Stimulated activated naive CD4-positive, alpha-beta T cell treated with Interleukin-2 at 50 U/mL for 16 hours (primary cell): Measurements from ENCODE around the gene PLEKHA3.
A peak's percentile ranks its signal among the peaks of the same experiment; 100 is the strongest.
"Not testable (repeated sequence)": the region's sequence is repeated elsewhere in the genome, so short reads cannot be mapped to it uniquely, and the experiment has no call there.

Experiments used
- DNase-seq: peaks from one replicate; lab custom pipeline; 2025; lab: John Stamatoyannopoulos, UW

The PLEKHA3 gene

GRCh38 chr2:178523596-178524134 lies 43.4 kb downstream of the PLEKHA3 start:
- DNase-seq: no peak

- DNase-seq: not testable (repeated sequence)
These were observed 44.8 kb downstream of the PLEKHA3 start for GRCh38 chr2:178525010-178525409.

GRCh38 chr2:178525460-178525859 lies 45.2 kb downstream of the PLEKHA3 start:
- not testable (repeated sequence) for DNase-seq

GRCh38 chr2:178526256-178526655 lies 46.0 kb downstream of the PLEKHA3 start:
- no peak for DNase-seq

GRCh38 chr2:178527592-178527991 lies 47.3 kb downstream of the PLEKHA3 start:
- no peak for DNase-seq

- no peak for DNase-seq
These were observed 48.4 kb downstream of the PLEKHA3 start for GRCh38 chr2:178528647-178529046.

- no peak for DNase-seq
These were observed 48.9 kb downstream of the PLEKHA3 start for GRCh38 chr2:178529194-178529593.

GRCh38 chr2:178530131-178530530 lies 49.9 kb downstream of the PLEKHA3 start:
- no peak for DNase-seq

GRCh38 chr2:178530625-178531142 lies 50.4 kb downstream of the PLEKHA3 start:
- DNase-seq: peak; percentile 42

GRCh38 chr2:178531168-178531567 lies 50.9 kb downstream of the PLEKHA3 start:
- no peak for DNase-seq

- no peak for DNase-seq
These were observed 55.8 kb downstream of the PLEKHA3 start for GRCh38 chr2:178536037-178536436.

- DNase-seq: no peak
These were observed 61.9 kb downstream of the PLEKHA3 start for GRCh38 chr2:178542161-178542560.

- no peak for DNase-seq
These were observed 62.3 kb downstream of the PLEKHA3 start for GRCh38 chr2:178542569-178542968.

GRCh38 chr2:178550352-178550751 lies 70.1 kb downstream of the PLEKHA3 start:
- no peak for DNase-seq

- DNase-seq: no peak
These were observed 72.8 kb downstream of the PLEKHA3 start for GRCh38 chr2:178553047-178553446.
